ENCODE data around the gene NR2F6.

The NR2F6 gene

GRCh38 chr19:17259934-17260333, 14.2 kb upstream of the NR2F6 start:
- TF ChIP-seq POLR2AphosphoS5 (IDR thresholded peaks at IDR 0.05; ENCODE audit: borderline replicate concordance, low read depth, low read length) (no peak), EZH2 (IDR thresholded peaks at IDR 0.05) (no peak), FOXP2 (optimal IDR thresholded peaks at IDR 0.05; ENCODE audit: control extremely low read depth, extremely low read length, insufficient read depth) (no peak)
- Histone ChIP-seq H3K9ac (ENCODE audit: insufficient read length) (no peak overlapping the region), H3K27ac (no peak overlapping the region)

GRCh38 chr19:17259118-17259780, 13.5 kb upstream of the NR2F6 start:
- H3K4me3 ChIP-seq = no peak overlapping the region
- TF ChIP-seq EZH2 (IDR thresholded peaks at IDR 0.05) (no peak), FOXP2 (optimal IDR thresholded peaks at IDR 0.05; ENCODE audit: control extremely low read depth, extremely low read length, insufficient read depth) (no peak), POLR2AphosphoS5 (IDR thresholded peaks at IDR 0.05; ENCODE audit: borderline replicate concordance, low read depth, low read length) (no peak)
- no peaks in the 10 kb centered on the region for H3K36me3 ChIP-seq (ENCODE audit: insufficient read depth, low read length)
- no peak overlapping the region for H3K27ac ChIP-seq
- no peak overlapping the region for H3K9ac ChIP-seq (ENCODE audit: insufficient read length)
- DNase-seq (ENCODE audit: low read depth, low spot score) = no peak
- no peaks in the 10 kb centered on the region for H3K9me3 ChIP-seq (ENCODE audit: low read depth, low read length)

More at GRCh38 chr19:17259934-17260333, 14.2 kb upstream of the NR2F6 start:
- H3K36me3 ChIP-seq (ENCODE audit: insufficient read depth, low read length) = no peaks in the 10 kb centered on the region
- DNase-seq (ENCODE audit: low read depth, low spot score) = no peak
- no peaks in the 10 kb centered on the region for H3K9me3 ChIP-seq (ENCODE audit: low read depth, low read length)
- H3K4me3 ChIP-seq = no peak overlapping the region

- Histone ChIP-seq H3K27ac (no peak overlapping the region), H3K9me3 (ENCODE audit: low read depth, low read length) (no peaks in the 10 kb centered on the region), H3K4me3 (no peak overlapping the region), H3K9ac (ENCODE audit: insufficient read length) (no peak overlapping the region), H3K36me3 (ENCODE audit: insufficient read depth, low read length) (no peaks in the 10 kb centered on the region)
- no peak for DNase-seq (ENCODE audit: low read depth, low spot score)
- TF ChIP-seq FOXP2 (optimal IDR thresholded peaks at IDR 0.05; ENCODE audit: control extremely low read depth, extremely low read length, insufficient read depth) (no peak), POLR2AphosphoS5 (IDR thresholded peaks at IDR 0.05; ENCODE audit: borderline replicate concordance, low read depth, low read length) (no peak), EZH2 (IDR thresholded peaks at IDR 0.05) (no peak)
These were observed 10.4 kb upstream of the NR2F6 start for GRCh38 chr19:17256130-17256529.

GRCh38 chr19:17255150-17255621, 9.5 kb upstream of the NR2F6 start:
- no peak for DNase-seq (ENCODE audit: low read depth, low spot score)
- H3K9me3 ChIP-seq (ENCODE audit: low read depth, low read length) = no peaks in the 10 kb centered on the region
- H3K36me3 ChIP-seq (ENCODE audit: insufficient read depth, low read length) = no peaks in the 10 kb centered on the region
- no peak overlapping the region for H3K27ac ChIP-seq
- no peak overlapping the region for H3K4me3 ChIP-seq
- no peak overlapping the region for H3K9ac ChIP-seq (ENCODE audit: insufficient read length)
- TF ChIP-seq POLR2AphosphoS5 (IDR thresholded peaks at IDR 0.05; ENCODE audit: borderline replicate concordance, low read depth, low read length) (no peak), FOXP2 (optimal IDR thresholded peaks at IDR 0.05; ENCODE audit: control extremely low read depth, extremely low read length, insufficient read depth) (no peak), EZH2 (IDR thresholded peaks at IDR 0.05) (no peak)

- Histone ChIP-seq H3K4me3 (no peak overlapping the region), H3K27ac (no peak overlapping the region), H3K9ac (ENCODE audit: insufficient read length) (no peak overlapping the region), H3K36me3 (ENCODE audit: insufficient read depth, low read length) (no peaks in the 10 kb centered on the region), H3K9me3 (ENCODE audit: low read depth, low read length) (no peaks in the 10 kb centered on the region)
- no peak for DNase-seq (ENCODE audit: low read depth, low spot score)
- TF ChIP-seq EZH2 (IDR thresholded peaks at IDR 0.05) = no peak
These were observed 8.9 kb upstream of the NR2F6 start for GRCh38 chr19:17254636-17255035.

GRCh38 chr19:17249887-17250548, 4.3 kb upstream of the NR2F6 start:
- Histone ChIP-seq H3K27ac (no peak overlapping the region), H3K36me3 (ENCODE audit: insufficient read depth, low read length) (no peaks in the 10 kb centered on the region), H3K9me3 (ENCODE audit: low read depth, low read length) (no peaks in the 10 kb centered on the region), H3K4me3 (no peak overlapping the region), H3K9ac (ENCODE audit: insufficient read length) (no peak overlapping the region)
- TF ChIP-seq FOXP2 (optimal IDR thresholded peaks at IDR 0.05; ENCODE audit: control extremely low read depth, extremely low read length, insufficient read depth) (no peak), EZH2 (IDR thresholded peaks at IDR 0.05) (no peak), POLR2AphosphoS5 (IDR thresholded peaks at IDR 0.05; ENCODE audit: borderline replicate concordance, low read depth, low read length) (no peak)
- no peak for DNase-seq (ENCODE audit: low read depth, low spot score)

- no peak overlapping the region for H3K4me3 ChIP-seq
- H3K36me3 ChIP-seq (ENCODE audit: insufficient read depth, low read length) = no peaks in the 10 kb centered on the region
- no peak overlapping the region for H3K27ac ChIP-seq
- no peak for DNase-seq (ENCODE audit: low read depth, low spot score)
- no peaks in the 10 kb centered on the region for H3K9me3 ChIP-seq (ENCODE audit: low read depth, low read length)
- H3K9ac ChIP-seq (ENCODE audit: insufficient read length) = no peak overlapping the region
- TF ChIP-seq POLR2AphosphoS5 (IDR thresholded peaks at IDR 0.05; ENCODE audit: borderline replicate concordance, low read depth, low read length) (no peak), EZH2 (IDR thresholded peaks at IDR 0.05) (no peak), FOXP2 (optimal IDR thresholded peaks at IDR 0.05; ENCODE audit: control extremely low read depth, extremely low read length, insufficient read depth) (no peak)
These were observed 2.5 kb upstream of the NR2F6 start for GRCh38 chr19:17248011-17248776.

- Histone ChIP-seq H3K4me3 (peak overlapping the region; percentile 81), H3K9me3 (ENCODE audit: low read depth, low read length) (no peaks in the 10 kb centered on the region), H3K9ac (ENCODE audit: insufficient read length) (peak overlapping the region; percentile 71), H3K36me3 (ENCODE audit: insufficient read depth, low read length) (no peaks in the 10 kb centered on the region), H3K27ac (no peak overlapping the region)
- DNase-seq (ENCODE audit: low read depth, low spot score) = no peak
- TF ChIP-seq FOXP2 (optimal IDR thresholded peaks at IDR 0.05; ENCODE audit: control extremely low read depth, extremely low read length, insufficient read depth) (no peak), POLR2AphosphoS5 (IDR thresholded peaks at IDR 0.05; ENCODE audit: borderline replicate concordance, low read depth, low read length) (no peak), EZH2 (IDR thresholded peaks at IDR 0.05) (no peak)
These were observed 1.1 kb upstream of the NR2F6 start for GRCh38 chr19:17246681-17247425.

All from SK-N-MC (cell line).